OCI-LY3 (cell line): ENCODE measurements around the gene BICRA.
A peak's percentile ranks its signal among the peaks of the same experiment; 100 is the strongest.
"Not testable (repeated sequence)": the region's sequence is repeated elsewhere in the genome, so short reads cannot be mapped to it uniquely, and the experiment has no call there.

ENCODE experiments used
- H2AFZ ChIP-seq: fragments of 200-600, 300-600 bp; shearing (Covaris generic); 2 replicates; pipeline ENCODE4 v1.6.0; 2014; ENCODE audit warnings: antibody characterized with exemption, low read depth, low read length
- H3K27ac ChIP-seq: fragments of 200-600, 300-600 bp; sonication (generic); 2 replicates; pipeline ENCODE4 v1.5.1; 2014; ENCODE audit warnings: mild to moderate bottlenecking, low read length, moderate library complexity, mixed read lengths
- H3K27me3 ChIP-seq: fragments of 200-600, 300-600 bp; sonication (generic); 2 replicates; pipeline ENCODE4 v1.6.1; 2014; ENCODE audit warnings: low read depth, low read length, mixed read lengths
- H3K36me3 ChIP-seq: fragments of 200-600, 300-600 bp; sonication (generic); replicated peaks from 2 replicates; pipeline ENCODE3; 2014; ENCODE audit warnings: low read depth, low read length, mixed read lengths
- H3K4me1 ChIP-seq: fragments of 300-600, 200-600 bp; sonication (generic); 2 replicates; pipeline ENCODE4 v1.6.1; 2014; ENCODE audit warnings: low read length, mixed read lengths
- H3K4me2 ChIP-seq: fragments of 200-600, 300-600 bp; sonication (generic); 2 replicates; pipeline ENCODE4 v1.6.1; 2014; ENCODE audit warnings: low read length, mixed read lengths
- H3K4me3 ChIP-seq: fragments of 300-600, 200-600 bp; sonication (generic); 2 replicates; pipeline ENCODE4 v1.5.1; 2014; ENCODE audit warnings: antibody characterized with exemption, mild to moderate bottlenecking, low read length, moderate library complexity
- H3K79me2 ChIP-seq: fragments of 300-600, 200-600 bp; shearing (Covaris generic); 2 replicates; pipeline ENCODE4 v1.6.1; 2014; ENCODE audit warnings: mild to moderate bottlenecking, low read length, mixed read lengths
- H3K9ac ChIP-seq: fragments of 300-600, 200-600 bp; shearing (Covaris generic); 2 replicates; pipeline ENCODE4 v1.6.0; 2014; ENCODE audit warnings: mild to moderate bottlenecking, low read length, moderate library complexity
- H3K9me3 ChIP-seq: fragments of 200-600, 300-600 bp; shearing (Covaris generic); 2 replicates; pipeline ENCODE4 v1.6.1; 2014; ENCODE audit warnings: low read length, mixed read lengths; ENCODE audit not compliant: insufficient read depth
- H4K20me1 ChIP-seq: fragments of 200-600, 300-600 bp; sonication (generic); 2 replicates; pipeline ENCODE4 v1.6.1; 2016; ENCODE audit warnings: low read length, mixed read lengths; ENCODE audit not compliant: insufficient read depth
- EZH2phosphoT487 ChIP-seq: fragments of 200-600 bp; shearing (Covaris generic); IDR thresholded peaks from 2 replicates; pipeline ENCODE4 v1.6.1; 2018; ENCODE audit warnings: antibody characterized with exemption, mixed run types, low read depth
- TF ChIP-seq, protein P1 (sequence below): fragments of 200-600, 300-600 bp; sonication (generic); IDR thresholded peaks from 2 replicates; pipeline ENCODE4 v1.5.1; 2014; ENCODE audit warnings: antibody characterized with exemption, low read length, low read depth

BICRA gene

DNA sequence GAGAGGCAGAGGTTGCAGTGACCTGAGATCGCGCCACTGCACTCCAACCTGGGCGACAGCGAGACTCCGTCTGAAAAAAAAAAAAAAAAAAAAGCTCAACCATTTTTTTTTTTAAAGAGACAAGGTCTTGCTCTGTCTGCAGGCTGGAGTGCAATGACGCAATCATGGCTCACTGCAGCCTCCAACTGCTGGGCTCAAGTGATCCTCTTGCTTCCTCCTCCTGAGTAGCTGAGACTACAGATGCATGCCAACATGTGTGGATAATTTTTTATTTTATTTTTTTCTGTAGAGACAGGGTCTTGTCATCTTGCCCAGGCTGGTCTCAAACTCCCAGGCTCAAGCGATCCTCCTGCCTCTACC, 114.6 kb downstream of the BICRA start:
- Histone ChIP-seq H3K9me3 (no peaks in the 10 kb centered on the region), H3K9ac (no peak overlapping the region), H3K79me2 (no peaks in the 10 kb centered on the region), H3K27ac (no peak overlapping the region), H3K36me3 (no peaks in the 10 kb centered on the region), H4K20me1 (no peaks in the 10 kb centered on the region), H3K4me1 (peaks cover 9% of the 10 kb centered on the region), H3K4me2 (peak overlapping the region; percentile 65), H3K4me3 (peak overlapping the region; percentile 67), H3K27me3 (0 out of 2 replicates have a peak, but pooled peaks cover 3% of the 10 kb centered on the region), H2AFZ (no peak overlapping the region)
- TF ChIP-seq, protein P1, sequence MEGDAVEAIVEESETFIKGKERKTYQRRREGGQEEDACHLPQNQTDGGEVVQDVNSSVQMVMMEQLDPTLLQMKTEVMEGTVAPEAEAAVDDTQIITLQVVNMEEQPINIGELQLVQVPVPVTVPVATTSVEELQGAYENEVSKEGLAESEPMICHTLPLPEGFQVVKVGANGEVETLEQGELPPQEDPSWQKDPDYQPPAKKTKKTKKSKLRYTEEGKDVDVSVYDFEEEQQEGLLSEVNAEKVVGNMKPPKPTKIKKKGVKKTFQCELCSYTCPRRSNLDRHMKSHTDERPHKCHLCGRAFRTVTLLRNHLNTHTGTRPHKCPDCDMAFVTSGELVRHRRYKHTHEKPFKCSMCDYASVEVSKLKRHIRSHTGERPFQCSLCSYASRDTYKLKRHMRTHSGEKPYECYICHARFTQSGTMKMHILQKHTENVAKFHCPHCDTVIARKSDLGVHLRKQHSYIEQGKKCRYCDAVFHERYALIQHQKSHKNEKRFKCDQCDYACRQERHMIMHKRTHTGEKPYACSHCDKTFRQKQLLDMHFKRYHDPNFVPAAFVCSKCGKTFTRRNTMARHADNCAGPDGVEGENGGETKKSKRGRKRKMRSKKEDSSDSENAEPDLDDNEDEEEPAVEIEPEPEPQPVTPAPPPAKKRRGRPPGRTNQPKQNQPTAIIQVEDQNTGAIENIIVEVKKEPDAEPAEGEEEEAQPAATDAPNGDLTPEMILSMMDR, result no peak
- TF ChIP-seq EZH2phosphoT487, result no peak

DNA sequence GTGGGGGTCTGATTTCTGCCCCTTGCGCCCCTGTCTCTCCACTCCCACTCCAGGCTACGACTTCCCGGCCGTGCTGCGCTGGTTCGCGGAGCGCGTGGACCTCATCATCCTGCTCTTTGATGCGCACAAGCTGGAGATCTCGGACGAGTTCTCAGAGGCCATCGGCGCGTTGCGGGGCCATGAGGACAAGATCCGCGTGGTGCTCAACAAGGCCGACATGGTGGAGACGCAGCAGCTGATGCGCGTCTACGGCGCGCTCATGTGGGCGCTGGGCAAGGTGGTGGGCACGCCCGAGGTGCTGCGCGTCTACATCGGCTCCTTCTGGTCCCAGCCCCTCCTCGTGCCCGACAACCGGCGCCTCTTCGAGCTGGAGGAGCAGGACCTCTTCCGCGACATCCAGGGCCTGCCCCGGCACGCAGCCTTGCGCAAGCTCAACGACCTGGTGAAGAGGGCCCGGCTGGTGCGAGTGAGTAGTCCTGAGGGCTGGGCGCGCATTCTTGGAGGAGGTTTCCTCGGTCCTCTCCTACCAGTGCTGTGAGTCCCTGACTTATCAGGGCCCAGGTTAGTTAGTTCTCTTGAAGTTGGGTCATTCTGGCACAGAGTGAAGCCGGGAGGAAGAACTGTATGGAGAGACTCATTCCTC, 116.9 kb downstream of the BICRA start:
- 0 out of 2 replicates have a peak, but pooled peaks cover 3% of the 10 kb centered on the region for H3K27me3 ChIP-seq
- no peak overlapping the region for H3K27ac ChIP-seq
- H3K4me2 ChIP-seq, result no peak overlapping the region
- no peaks in the 10 kb centered on the region for H4K20me1 ChIP-seq
- no peak overlapping the region for H3K4me3 ChIP-seq
- TF ChIP-seq EZH2phosphoT487, result no peak
- TF ChIP-seq, protein P1, result no peak
- H3K9me3 ChIP-seq, result no peaks in the 10 kb centered on the region
- H3K36me3 ChIP-seq, result no peaks in the 10 kb centered on the region
- H2AFZ ChIP-seq, result no peak overlapping the region
- H3K79me2 ChIP-seq, result no peaks in the 10 kb centered on the region
- peaks cover 9% of the 10 kb centered on the region for H3K4me1 ChIP-seq
- H3K9ac ChIP-seq, result no peak overlapping the region

DNA sequence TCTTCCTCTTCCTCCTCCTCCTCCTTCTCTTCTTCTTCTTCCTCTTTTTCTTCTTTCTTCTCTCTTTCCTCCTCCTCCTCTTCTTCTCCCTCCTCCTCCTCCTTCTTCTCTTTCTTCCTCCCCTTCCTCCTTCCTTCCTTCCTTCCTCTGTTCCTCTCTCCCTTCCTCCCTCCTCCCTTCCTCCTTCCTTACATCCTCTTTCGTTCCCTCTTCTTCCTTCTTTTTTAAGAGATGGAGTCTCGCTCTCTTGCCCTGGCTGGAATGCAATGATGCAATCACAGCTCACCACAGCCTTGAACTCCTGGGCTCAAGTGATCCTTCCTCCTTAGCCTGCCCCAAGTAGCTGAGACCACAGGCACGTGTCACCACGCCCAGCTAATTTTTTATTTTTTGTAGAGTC, 117.5 kb downstream of the BICRA start:
- TF ChIP-seq EZH2phosphoT487, result no peak
- TF ChIP-seq, protein P1, result no peak
- Histone ChIP-seq H4K20me1 (no peaks in the 10 kb centered on the region), H3K4me1 (peaks cover 9% of the 10 kb centered on the region), H3K79me2 (no peaks in the 10 kb centered on the region), H3K27ac (no peak overlapping the region), H3K4me3 (no peak overlapping the region), H3K9me3 (no peaks in the 10 kb centered on the region), H3K4me2 (no peak overlapping the region), H3K9ac (no peak overlapping the region), H3K36me3 (no peaks in the 10 kb centered on the region), H2AFZ (no peak overlapping the region), H3K27me3 (0 out of 2 replicates have a peak, but pooled peaks cover 3% of the 10 kb centered on the region)

DNA sequence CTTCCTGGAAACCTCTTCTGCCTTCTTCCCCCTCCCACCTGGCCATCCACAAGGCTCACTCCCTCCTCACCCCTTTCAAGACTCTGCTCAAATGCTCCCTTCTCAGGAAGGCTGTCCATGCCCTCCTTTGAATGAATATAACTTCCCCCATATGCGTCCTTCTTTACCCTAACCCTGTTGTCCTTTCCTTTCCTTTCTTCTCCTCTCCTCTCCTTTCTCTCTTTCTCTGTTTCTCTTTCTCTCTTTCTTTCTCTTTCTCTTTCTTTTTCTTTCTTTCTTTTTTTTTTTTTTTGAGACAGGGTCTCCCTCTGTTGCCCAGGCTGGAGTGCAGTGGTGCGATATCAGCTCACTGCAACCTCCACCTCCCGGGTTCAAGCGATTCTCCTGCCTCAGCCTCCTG, 119.4 kb downstream of the BICRA start:
- H3K4me2 ChIP-seq, H3K4me1 ChIP-seq, H2AFZ ChIP-seq, H3K27ac ChIP-seq, H3K79me2 ChIP-seq, H3K4me3 ChIP-seq, H3K27me3 ChIP-seq, H3K36me3 ChIP-seq, H3K9me3 ChIP-seq, H4K20me1 ChIP-seq, H3K9ac ChIP-seq: not testable (repeated sequence)
